Stimulated activated CD4-positive, alpha-beta T cell treated with anti-CD3 and anti-CD28 coated beads, Interleukin-1b, Interleukin-23, amount 100 ng/mL, for 24 hours (primary cell): ENCODE measurements around the gene LRMDA.

ENCODE experiments used
- DNase-seq, 4 experiments: peaks; one replicate each; pipeline ENCODE4 v3.0.0-alpha.2; 2020; ENCODE audit warnings: low read depth in 4 of 4, low spot score in 1 of 4

The LRMDA gene

GRCh38 chr10:76068856-76069255, 637.4 kb downstream of the LRMDA start:
- no peak for DNase-seq

- DNase-seq: no peak
Measured at GRCh38 chr10:76070916-76071315, 639.5 kb downstream of the LRMDA start.

- no peak for DNase-seq
Measured at GRCh38 chr10:76071653-76072365, 640.4 kb downstream of the LRMDA start.

- no peak for DNase-seq
Measured at GRCh38 chr10:76072384-76072783, 641.0 kb downstream of the LRMDA start.

- no peak for DNase-seq
Measured at GRCh38 chr10:76073524-76073923, 642.1 kb downstream of the LRMDA start.

- DNase-seq: no peak
Measured at GRCh38 chr10:76074659-76075058, 643.2 kb downstream of the LRMDA start.

- no peak for DNase-seq
Measured at GRCh38 chr10:76080451-76080850, 649.0 kb downstream of the LRMDA start.

GRCh38 chr10:76080991-76081390, 649.6 kb downstream of the LRMDA start:
- DNase-seq: no peak

GRCh38 chr10:76082232-76082631, 650.8 kb downstream of the LRMDA start:
- no peak for DNase-seq

GRCh38 chr10:76082956-76083355, 651.5 kb downstream of the LRMDA start:
- no peak for DNase-seq

- no peak for DNase-seq
Measured at GRCh38 chr10:76085002-76085816, 653.8 kb downstream of the LRMDA start.

GRCh38 chr10:76085817-76086167, 654.4 kb downstream of the LRMDA start:
- no peak for DNase-seq

- DNase-seq: no peak
Measured at GRCh38 chr10:76086170-76086760, 654.8 kb downstream of the LRMDA start.

- DNase-seq: no peak
Measured at GRCh38 chr10:76086761-76087639, 655.6 kb downstream of the LRMDA start.

- DNase-seq: no peak
Measured at GRCh38 chr10:76088008-76088407, 656.6 kb downstream of the LRMDA start.

GRCh38 chr10:76088980-76089379, 657.6 kb downstream of the LRMDA start:
- DNase-seq: no peak

GRCh38 chr10:76089556-76090180, 658.2 kb downstream of the LRMDA start:
- DNase-seq: no peak

- no peak for DNase-seq
Measured at GRCh38 chr10:76091926-76092325, 660.5 kb downstream of the LRMDA start.

GRCh38 chr10:76106611-76107010, 675.2 kb downstream of the LRMDA start:
- DNase-seq: no peak

- DNase-seq: no peak
Measured at GRCh38 chr10:76108563-76109359, 677.3 kb downstream of the LRMDA start.
